Measurements from ENCODE around the gene SPEF2. TPM values are rescaled to one million over a fixed set of nuclear protein-coding genes. Genes with fewer than 3 reads are reported as not detected.

SPEF2 gene
- total RNA-seq, 1 donor from 2014 or later = 3.4 TPM

DNA sequence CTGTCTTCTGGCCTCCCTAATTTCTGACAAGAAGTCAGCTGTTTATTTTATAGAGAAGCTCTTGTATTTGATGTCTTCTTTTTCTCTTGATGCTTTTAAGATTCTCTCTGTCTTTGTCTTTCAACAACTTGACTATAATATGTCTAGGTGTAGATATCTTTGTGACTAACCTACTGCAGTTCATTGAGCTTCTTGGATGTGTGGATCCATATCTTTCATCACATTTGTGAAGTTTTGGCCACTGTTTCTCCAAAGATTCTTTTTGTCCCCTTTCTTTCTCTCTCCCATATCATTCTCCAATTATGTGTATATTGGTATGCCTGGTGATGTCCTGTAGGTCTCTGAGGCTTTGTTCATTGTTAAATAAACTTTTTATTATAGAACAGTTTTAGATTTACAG is 16.7 kb downstream of the SPEF2 start:
- no peak for FAIRE-seq
- H3K36me3 ChIP-seq (ENCODE audit: insufficient read depth, low read length) = no peaks in the 10 kb centered on the region
- H3K9me3 ChIP-seq (ENCODE audit: insufficient read depth, low read depth, low read length) = no peaks in the 10 kb centered on the region
- no peaks in the 10 kb centered on the region for H3K79me2 ChIP-seq (ENCODE audit: insufficient read depth, low read length)
- no peak for TF ChIP-seq EZH2 (IDR thresholded peaks at IDR 0.05; ENCODE audit: insufficient read depth, low read length)
- TF ChIP-seq, protein P1, sequence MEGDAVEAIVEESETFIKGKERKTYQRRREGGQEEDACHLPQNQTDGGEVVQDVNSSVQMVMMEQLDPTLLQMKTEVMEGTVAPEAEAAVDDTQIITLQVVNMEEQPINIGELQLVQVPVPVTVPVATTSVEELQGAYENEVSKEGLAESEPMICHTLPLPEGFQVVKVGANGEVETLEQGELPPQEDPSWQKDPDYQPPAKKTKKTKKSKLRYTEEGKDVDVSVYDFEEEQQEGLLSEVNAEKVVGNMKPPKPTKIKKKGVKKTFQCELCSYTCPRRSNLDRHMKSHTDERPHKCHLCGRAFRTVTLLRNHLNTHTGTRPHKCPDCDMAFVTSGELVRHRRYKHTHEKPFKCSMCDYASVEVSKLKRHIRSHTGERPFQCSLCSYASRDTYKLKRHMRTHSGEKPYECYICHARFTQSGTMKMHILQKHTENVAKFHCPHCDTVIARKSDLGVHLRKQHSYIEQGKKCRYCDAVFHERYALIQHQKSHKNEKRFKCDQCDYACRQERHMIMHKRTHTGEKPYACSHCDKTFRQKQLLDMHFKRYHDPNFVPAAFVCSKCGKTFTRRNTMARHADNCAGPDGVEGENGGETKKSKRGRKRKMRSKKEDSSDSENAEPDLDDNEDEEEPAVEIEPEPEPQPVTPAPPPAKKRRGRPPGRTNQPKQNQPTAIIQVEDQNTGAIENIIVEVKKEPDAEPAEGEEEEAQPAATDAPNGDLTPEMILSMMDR (IDR thresholded peaks at IDR 0.05; ENCODE audit: insufficient read depth, low read depth, low read length) = no peak
- no peak overlapping the region for H3K9ac ChIP-seq (ENCODE audit: low read length)
- no peak overlapping the region for H2AFZ ChIP-seq (ENCODE audit: low read depth, low read length)
- no peak overlapping the region for H3K4me2 ChIP-seq (ENCODE audit: low read length)
- Mint-ChIP-seq H3K36me3 (ENCODE audit: low read depth, unreplicated experiment) (peaks cover 11% of the 10 kb centered on the region), H3K9me3 (ENCODE audit: unreplicated experiment) (no peaks in the 10 kb centered on the region), H3K4me1 (ENCODE audit: low read depth, unreplicated experiment) (no peaks in the 10 kb centered on the region), H3K4me3 (ENCODE audit: unreplicated experiment) (no peak overlapping the region), H3K27ac (ENCODE audit: unreplicated experiment) (no peak overlapping the region), H3K27me3 (ENCODE audit: low read depth, unreplicated experiment) (no peaks in the 10 kb centered on the region)
- no peak overlapping the region for H3K4me3 ChIP-seq (ENCODE audit: insufficient read depth, low read depth, low read length)
- DNase-seq (ENCODE audit: low read depth) = no peak
- no peaks in the 10 kb centered on the region for H3K27me3 ChIP-seq (ENCODE audit: insufficient read depth, low read length)
- no peak overlapping the region for H3K27ac ChIP-seq (ENCODE audit: low read depth, low read length)
- H3K4me1 ChIP-seq (ENCODE audit: insufficient read depth, low read length) = no peaks in the 10 kb centered on the region
- no peaks in the 10 kb centered on the region for H4K20me1 ChIP-seq (ENCODE audit: insufficient read depth, low read length)

DNA sequence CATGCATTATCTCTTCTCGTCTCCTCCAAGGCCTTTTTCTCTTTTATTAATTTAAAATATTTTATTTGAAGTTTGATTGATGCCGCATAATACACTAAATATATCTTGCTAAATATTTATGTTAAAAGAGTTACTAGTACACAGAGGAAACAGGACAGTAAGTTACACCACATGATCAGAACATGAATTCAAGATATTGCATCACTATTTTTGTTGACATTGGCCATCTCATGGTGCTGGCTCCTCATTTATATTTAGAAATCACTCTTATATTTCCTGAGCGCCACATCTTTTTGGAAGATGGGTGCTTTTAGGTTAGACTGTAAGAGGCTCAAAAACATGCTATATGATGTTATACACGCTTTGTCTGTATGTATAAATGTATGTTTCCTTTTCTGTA is 23.0 kb downstream of the SPEF2 start:
- H3K27me3 Mint-ChIP-seq (ENCODE audit: low read depth, unreplicated experiment) = no peaks in the 10 kb centered on the region
- FAIRE-seq = no peak
- Histone ChIP-seq H3K79me2 (ENCODE audit: insufficient read depth, low read length) (no peaks in the 10 kb centered on the region), H3K27me3 (ENCODE audit: insufficient read depth, low read length) (no peaks in the 10 kb centered on the region), H3K9me3 (ENCODE audit: insufficient read depth, low read depth, low read length) (no peaks in the 10 kb centered on the region), H3K4me3 (ENCODE audit: insufficient read depth, low read depth, low read length) (no peak overlapping the region), H4K20me1 (ENCODE audit: insufficient read depth, low read length) (no peaks in the 10 kb centered on the region), H2AFZ (ENCODE audit: low read depth, low read length) (no peak overlapping the region), H3K4me1 (ENCODE audit: insufficient read depth, low read length) (no peaks in the 10 kb centered on the region), H3K4me2 (ENCODE audit: low read length) (no peak overlapping the region), H3K9ac (ENCODE audit: low read length) (no peak overlapping the region), H3K36me3 (ENCODE audit: insufficient read depth, low read length) (no peaks in the 10 kb centered on the region), H3K27ac (ENCODE audit: low read depth, low read length) (no peak overlapping the region)
- no peaks in the 10 kb centered on the region for H3K4me1 Mint-ChIP-seq (ENCODE audit: low read depth, unreplicated experiment)
- H3K9me3 Mint-ChIP-seq (ENCODE audit: unreplicated experiment) = no peaks in the 10 kb centered on the region
- H3K27ac Mint-ChIP-seq (ENCODE audit: unreplicated experiment) = no peak overlapping the region
- no peak for TF ChIP-seq EZH2 (IDR thresholded peaks at IDR 0.05; ENCODE audit: insufficient read depth, low read length)
- TF ChIP-seq, protein P1 (IDR thresholded peaks at IDR 0.05; ENCODE audit: insufficient read depth, low read depth, low read length) = no peak
- no peak overlapping the region for H3K4me3 Mint-ChIP-seq (ENCODE audit: unreplicated experiment)
- no peaks in the 10 kb centered on the region for H3K36me3 Mint-ChIP-seq (ENCODE audit: low read depth, unreplicated experiment)
- DNase-seq (ENCODE audit: low read depth) = no peak

DNA sequence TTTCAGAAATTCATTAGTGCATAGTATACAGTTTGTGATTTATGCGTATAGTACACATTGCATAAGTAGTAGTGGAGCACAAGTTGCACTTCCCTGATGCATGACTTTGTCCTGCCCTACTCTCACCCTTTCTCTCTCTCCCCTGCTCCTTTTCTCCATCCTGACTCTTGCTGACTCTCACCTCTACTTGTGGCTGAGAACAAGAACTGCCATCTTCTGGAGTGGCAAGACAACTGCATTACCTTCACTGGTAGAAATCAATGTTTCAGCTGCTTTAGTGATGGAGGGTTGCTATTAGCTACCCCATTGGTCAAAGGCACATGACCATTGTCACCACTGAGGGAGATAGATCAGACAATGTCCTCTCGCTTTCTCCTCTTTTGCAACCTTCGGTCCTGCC is 26.9 kb downstream of the SPEF2 start:
- no peaks in the 10 kb centered on the region for H3K27me3 Mint-ChIP-seq (ENCODE audit: low read depth, unreplicated experiment)
- no peaks in the 10 kb centered on the region for H3K9me3 Mint-ChIP-seq (ENCODE audit: unreplicated experiment)
- Histone ChIP-seq H3K27ac (ENCODE audit: low read depth, low read length) (no peak overlapping the region), H3K79me2 (ENCODE audit: insufficient read depth, low read length) (no peaks in the 10 kb centered on the region), H2AFZ (ENCODE audit: low read depth, low read length) (no peak overlapping the region), H4K20me1 (ENCODE audit: insufficient read depth, low read length) (no peaks in the 10 kb centered on the region), H3K4me2 (ENCODE audit: low read length) (no peak overlapping the region), H3K4me3 (ENCODE audit: insufficient read depth, low read depth, low read length) (no peak overlapping the region), H3K36me3 (ENCODE audit: insufficient read depth, low read length) (no peaks in the 10 kb centered on the region), H3K27me3 (ENCODE audit: insufficient read depth, low read length) (no peaks in the 10 kb centered on the region), H3K9ac (ENCODE audit: low read length) (no peak overlapping the region), H3K9me3 (ENCODE audit: insufficient read depth, low read depth, low read length) (no peaks in the 10 kb centered on the region), H3K4me1 (ENCODE audit: insufficient read depth, low read length) (no peaks in the 10 kb centered on the region)
- no peak overlapping the region for H3K4me3 Mint-ChIP-seq (ENCODE audit: unreplicated experiment)
- TF ChIP-seq, protein P1 (IDR thresholded peaks at IDR 0.05; ENCODE audit: insufficient read depth, low read depth, low read length) = no peak
- TF ChIP-seq EZH2 (IDR thresholded peaks at IDR 0.05; ENCODE audit: insufficient read depth, low read length) = no peak
- FAIRE-seq = no peak
- no peak overlapping the region for H3K27ac Mint-ChIP-seq (ENCODE audit: unreplicated experiment)
- no peaks in the 10 kb centered on the region for H3K4me1 Mint-ChIP-seq (ENCODE audit: low read depth, unreplicated experiment)
- no peak for DNase-seq (ENCODE audit: low read depth)
- H3K36me3 Mint-ChIP-seq (ENCODE audit: low read depth, unreplicated experiment) = peaks cover 2% of the 10 kb centered on the region

Measured in astrocyte (in vitro differentiated cells and primary cell).